ENCODE data around the gene CEMIP. TPM values are rescaled to one million over a fixed set of nuclear protein-coding genes. Genes with fewer than 3 reads are reported as not detected.

Gene CEMIP
- total RNA-seq, 1 experiment from 2014 or later, result 0.07 TPM

- CTCF ChIA-PET, result no interaction called here
- no TSS peak for BruUV-seq (replicated peaks)
Measured at GRCh38 chr15:80924278-80924677, 145.1 kb downstream of the CEMIP start.

GRCh38 chr15:80925597-80926059 lies 146.5 kb downstream of the CEMIP start:
- H3K4me3 Mint-ChIP-seq (ENCODE audit: unreplicated experiment), result no peak overlapping the region
- no peaks in the 10 kb centered on the region for H3K4me1 Mint-ChIP-seq (ENCODE audit: low read depth, unreplicated experiment)
- Histone ChIP-seq H3K36me3 (ENCODE audit: control insufficient read depth, insufficient read depth, low read length) (no peaks in the 10 kb centered on the region), H3K4me3 (ENCODE audit: low read depth, low read length) (no peak overlapping the region), H3K27me3 (replicated peaks; ENCODE audit: control insufficient read depth, insufficient read depth, low read length) (no peaks in the 10 kb centered on the region), H3K9me3 (no peaks in the 10 kb centered on the region), H3K4me1 (no peaks in the 10 kb centered on the region)
- intact Hi-C loops (cut with micrococcal nuclease; ENCODE audit: unreplicated experiment), result no loop called here
- no peak for DNase-seq
- POLR2A ChIA-PET, result no interaction called here
- no peak overlapping the region for H3K27ac Mint-ChIP-seq (ENCODE audit: unreplicated experiment)
- no TSS peak for BruUV-seq (replicated peaks)
- CTCF ChIA-PET, result no interaction called here
- TF ChIP-seq CTCF (IDR thresholded peaks at IDR 0.05; ENCODE audit: insufficient read depth in 1 of 2, low read depth in 1 of 2, low read length in 1 of 2, severe bottlenecking in 1 of 2, unreplicated experiment in 1 of 2), result no peak
- no peaks in the 10 kb centered on the region for H3K9me3 Mint-ChIP-seq (ENCODE audit: unreplicated experiment)
- H3K27me3 Mint-ChIP-seq (ENCODE audit: insufficient read depth, unreplicated experiment), result no peaks in the 10 kb centered on the region
- H3K36me3 Mint-ChIP-seq (ENCODE audit: insufficient read depth, unreplicated experiment), result no peaks in the 10 kb centered on the region

More at GRCh38 chr15:80924278-80924677, 145.1 kb downstream of the CEMIP start:
- H3K4me1 Mint-ChIP-seq (ENCODE audit: low read depth, unreplicated experiment), result no peaks in the 10 kb centered on the region
- POLR2A ChIA-PET, result no interaction called here
- H3K27me3 Mint-ChIP-seq (ENCODE audit: insufficient read depth, unreplicated experiment), result no peaks in the 10 kb centered on the region
- H3K4me3 Mint-ChIP-seq (ENCODE audit: unreplicated experiment), result no peak overlapping the region
- no peaks in the 10 kb centered on the region for H3K36me3 Mint-ChIP-seq (ENCODE audit: insufficient read depth, unreplicated experiment)
- Histone ChIP-seq H3K4me3 (ENCODE audit: low read depth, low read length) (no peak overlapping the region), H3K27me3 (replicated peaks; ENCODE audit: control insufficient read depth, insufficient read depth, low read length) (no peaks in the 10 kb centered on the region), H3K4me1 (no peaks in the 10 kb centered on the region), H3K9me3 (no peaks in the 10 kb centered on the region), H3K36me3 (ENCODE audit: control insufficient read depth, insufficient read depth, low read length) (no peaks in the 10 kb centered on the region)
- intact Hi-C loops (cut with micrococcal nuclease; ENCODE audit: unreplicated experiment), result no loop called here
- H3K27ac Mint-ChIP-seq (ENCODE audit: unreplicated experiment), result no peak overlapping the region
- no peak for TF ChIP-seq CTCF (IDR thresholded peaks at IDR 0.05; ENCODE audit: insufficient read depth in 1 of 2, low read depth in 1 of 2, low read length in 1 of 2, severe bottlenecking in 1 of 2, unreplicated experiment in 1 of 2)
- H3K9me3 Mint-ChIP-seq (ENCODE audit: unreplicated experiment), result no peaks in the 10 kb centered on the region
- DNase-seq, result no peak

- Histone ChIP-seq H3K36me3 (ENCODE audit: control insufficient read depth, insufficient read depth, low read length) (no peaks in the 10 kb centered on the region), H3K4me1 (no peaks in the 10 kb centered on the region), H3K4me3 (ENCODE audit: low read depth, low read length) (no peak overlapping the region), H3K9me3 (no peaks in the 10 kb centered on the region), H3K27me3 (replicated peaks; ENCODE audit: control insufficient read depth, insufficient read depth, low read length) (no peaks in the 10 kb centered on the region)
- H3K4me1 Mint-ChIP-seq (ENCODE audit: low read depth, unreplicated experiment), result no peaks in the 10 kb centered on the region
- no peaks in the 10 kb centered on the region for H3K27me3 Mint-ChIP-seq (ENCODE audit: insufficient read depth, unreplicated experiment)
- no peak overlapping the region for H3K4me3 Mint-ChIP-seq (ENCODE audit: unreplicated experiment)
- intact Hi-C loops (cut with micrococcal nuclease; ENCODE audit: unreplicated experiment), result no loop called here
- TF ChIP-seq CTCF (IDR thresholded peaks at IDR 0.05; ENCODE audit: insufficient read depth in 1 of 2, low read depth in 1 of 2, low read length in 1 of 2, severe bottlenecking in 1 of 2, unreplicated experiment in 1 of 2), result no peak
- no peaks in the 10 kb centered on the region for H3K36me3 Mint-ChIP-seq (ENCODE audit: insufficient read depth, unreplicated experiment)
- H3K9me3 Mint-ChIP-seq (ENCODE audit: unreplicated experiment), result no peaks in the 10 kb centered on the region
- no peak overlapping the region for H3K27ac Mint-ChIP-seq (ENCODE audit: unreplicated experiment)
- BruUV-seq (replicated peaks), result no TSS peak
- CTCF ChIA-PET, result no interaction called here
- POLR2A ChIA-PET, result no interaction called here
- DNase-seq, result no peak
Measured at GRCh38 chr15:80926126-80926525, 147.0 kb downstream of the CEMIP start.
